ENCODE results near the gene RARRES2.
A peak's percentile ranks its signal among the peaks of the same experiment; 100 is the strongest.
"Not testable (repeated sequence)": the region's sequence is repeated elsewhere in the genome, so short reads cannot be mapped to it uniquely, and the experiment has no call there.

The RARRES2 gene

GRCh38 chr7:150341263-150342120, at the start of gene RARRES2:
Gene RARRES2 (minus strand): TSS chr7:150341629. CDS start chr7:150340609, 1,020 bp downstream.
- DNase-seq, result no peak

- no peak for DNase-seq
These were observed 48.8 kb upstream of the RARRES2 start for GRCh38 chr7:150390205-150390604.

GRCh38 chr7:150389532-150389816, 48.0 kb upstream of the RARRES2 start:
- no peak for DNase-seq

GRCh38 chr7:150388709-150389531, 47.5 kb upstream of the RARRES2 start:
- DNase-seq, result no peak

GRCh38 chr7:150388306-150388705, 46.9 kb upstream of the RARRES2 start:
- no peak for DNase-seq

GRCh38 chr7:150385884-150386283, 44.5 kb upstream of the RARRES2 start:
- not testable (repeated sequence) for DNase-seq

- DNase-seq, result no peak
These were observed 43.9 kb upstream of the RARRES2 start for GRCh38 chr7:150385302-150385723.

- no peak for DNase-seq
These were observed 43.2 kb upstream of the RARRES2 start for GRCh38 chr7:150384406-150385301.

- DNase-seq, result no peak
These were observed 42.4 kb upstream of the RARRES2 start for GRCh38 chr7:150383710-150384397.

GRCh38 chr7:150382844-150383225, 41.4 kb upstream of the RARRES2 start:
- no peak for DNase-seq

GRCh38 chr7:150382123-150382843, 40.9 kb upstream of the RARRES2 start:
- no peak for DNase-seq

- no peak for DNase-seq
These were observed 40.3 kb upstream of the RARRES2 start for GRCh38 chr7:150381785-150382122.

GRCh38 chr7:150381096-150381495, 39.7 kb upstream of the RARRES2 start:
- DNase-seq, result no peak

GRCh38 chr7:150380463-150380862, 39.0 kb upstream of the RARRES2 start:
- no peak for DNase-seq

- DNase-seq, result no peak
These were observed 38.3 kb upstream of the RARRES2 start for GRCh38 chr7:150379441-150380379.

GRCh38 chr7:150378853-150379440, 37.5 kb upstream of the RARRES2 start, which contains the start of gene ZNF775:
Gene ZNF775 (plus strand): TSS chr7:150379330. CDS start chr7:150388471, 9,141 bp downstream.
- DNase-seq, result peak; percentile 93

GRCh38 chr7:150378115-150378852, 36.9 kb upstream of the RARRES2 start:
- peak; percentile 80 for DNase-seq

GRCh38 chr7:150377635-150378034, 36.2 kb upstream of the RARRES2 start:
- DNase-seq, result no peak

GRCh38 chr7:150377196-150377595, 35.8 kb upstream of the RARRES2 start:
- DNase-seq, result no peak
